Heart left ventricle (tissue), 16 donors: Measurements from ENCODE around the gene DDX54. TPM values are rescaled to one million over a fixed set of nuclear protein-coding genes. Genes with fewer than 3 reads are reported as not detected.

Experiments used
- ATAC-seq, 4 donors: fragments of 200-7000 bp; cut with Tn5 transposase; one replicate each; pipeline ENCODE4 v1.9.1; 2020 to 2022; ENCODE audit warnings: moderate library complexity in 4 of 4, mild to moderate bottlenecking in 3 of 4, moderate number of reproducible peaks in 1 of 4
- DNase-seq, 5 donors: peaks; one replicate each; pipeline ENCODE4 v3.0.0-alpha.2; 2020
- H3K27ac ChIP-seq, 12 donors: fragments of 200-600 bp; sonication (generic) in 4 of 12; one replicate each; pipeline versions ENCODE4 v1.5.0 to v1.8.0; 2016 to 2022; ENCODE audit warnings: mild to moderate bottlenecking in 2 of 12
- H3K27me3 ChIP-seq, 9 donors: fragments of 200-600 bp; sonication (generic) in 2 of 9; one replicate each; pipeline versions ENCODE4 v1.5.1 to v1.8.0; 2016 to 2022; ENCODE audit warnings: mild to moderate bottlenecking in 3 of 9
- H3K36me3 ChIP-seq, 9 donors: fragments of 200-600 bp; sonication (generic) in 2 of 9; one replicate each; pipeline versions ENCODE4 v1.5.0 to v1.8.0; 2018 to 2022; ENCODE audit warnings: mild to moderate bottlenecking in 2 of 9
- H3K4me1 ChIP-seq, 12 donors: fragments of 200-600 bp; sonication (generic) in 4 of 12; one replicate each; pipeline versions ENCODE4 v1.5.0 to v1.8.0; 2016 to 2022; ENCODE audit warnings: mild to moderate bottlenecking in 3 of 12
- H3K4me3 ChIP-seq, 12 donors: fragments of 200-600 bp; sonication (generic) in 4 of 12; one replicate each; pipeline versions ENCODE4 v1.5.0 to v1.8.0; 2017 to 2022; ENCODE audit warnings: mild to moderate bottlenecking in 9 of 12, moderate library complexity in 4 of 12
- H3K9me3 ChIP-seq, 12 donors: fragments of 200-600 bp; sonication (generic) in 4 of 12; one replicate each; pipeline versions ENCODE4 v1.5.0 to v1.8.0; 2016 to 2022; ENCODE audit warnings: mild to moderate bottlenecking in 1 of 12
- CTCF ChIP-seq, 12 donors: fragments of 200-600 bp; sonication (generic) in 4 of 12; IDR thresholded peaks; one replicate each; pipeline versions ENCODE4 v1.5.0 to v1.8.0; 2018 to 2022; ENCODE audit warnings: antibody characterized with exemption in 12 of 12, mild to moderate bottlenecking in 5 of 12
- POLR2A ChIP-seq, 2 donors: fragments of 450-650 bp; IDR thresholded peaks; one replicate each; pipeline ENCODE4 v1.6.1; 2017; ENCODE audit warnings: antibody characterized with exemption in 2 of 2, mild to moderate bottlenecking in 2 of 2, moderate library complexity in 2 of 2
- WGBS, 4 donors: extraction: QIAGEN DNeasy Blood & Tissue Kit in 2 of 4; methylation state at CpG; one replicate each; pipeline versions ENCODE4 v1.1.5 to v1.1.7; 2013 to 2018; 5-methylcytosine and 5-hydroxymethylcytosine counted together
- intact Hi-C, 10 donors: fragments of 100-400 bp; cut with DNase I; formaldehyde crosslinking; loops; one replicate each; pipeline versions ENCODE4 v1.11.1 to v1.14.2; 2022
- polyA plus RNA-seq, 2 donors: library from polyadenylated mRNA; stranded (reverse); fragments of 200-250 nt; gene quantifications; one replicate each; pipeline ENCODE4 v1.2.3, GENCODE V29; 2013
- total RNA-seq, 9 donors: library from RNA; depleted of rRNA in 2 of 9; stranded (reverse); fragments of >200 nt in 2 of 9; fragmentation: NEBNext Ultra II Directional in 3 of 9; extraction: Animal tissue kit (Norgen Biotek cat#: 25700) in 3 of 9; gene quantifications; one replicate each; pipeline versions ENCODE4 v1.1.0 to v1.2.4, GENCODE V29; 2016 to 2023
- donor health status: ischemic (EF 13 %, LVEDD 7.1; RV severe dilation, severe dysfunction).
- donor health status: healthy with polysubstance abuse.
- donor health status: DM: no; HTN: yes; CAD: no.
- donor health status: DM: no; HTN: no; CAD: no.
- donor health status: ischemic (EF 25% LVEDD 6.9; RV normal size, moderate dysfunction).
- donor health status: ischemic (EF 25% LVEDD 5.7; RV mildly dilated, moderate dysfunction).
- donor health status: healthy.
- donor health status: DM: yes; HTN: yes; CAD: no.
- donor health status: ischemic (EF 35%, LVEDD 5.7; RV mildly dilated, moderate dysfunction).
- donor health status: nonischemic (EF 11% LVEDD 7.7; RV severe dilation, severe dysfunction).
- donor health status: DM: yes; HTN: yes; CAD: no.
- donor health status: PGD.
- donor health status: ischemic (EF 29% LVEDD 5.4; RV normal size, mild dysfunction).
- donor health status: nonischemic (EF 23%, LVEDD 6.1; RV moderate dilation, normal function).

The DDX54 gene
- total and polyA plus RNA-seq, 11 donors, result 23.4 to 60.2 (median 38.2) TPM

GRCh38 chr12:113184098-113184899, 979 bp downstream of the DDX54 start:
- Histone ChIP-seq H3K4me3 (peak overlapping the region; percentile 73 to 100 (median 96)), H3K4me1 (peaks cover 0 to 33% (median 21%) of the 10 kb centered on the region in 12 donors), H3K9me3 (no peaks in the 10 kb centered on the region), H3K27ac (peak overlapping the region in 11 of 12 donors; percentile 86 to 98 (median 95)), H3K27me3 (no peaks in the 10 kb centered on the region), H3K36me3 (peaks cover 0 to 28% (median 25%) of the 10 kb centered on the region in 9 donors)
- intact Hi-C loops, result no loop called here
- TF ChIP-seq CTCF (IDR thresholded peaks at IDR 0.05) (no peak), POLR2A (IDR thresholded peaks at IDR 0.05) (no peak)
- DNase-seq (peak in 2 of 5 donors; percentile 70 to 75), ATAC-seq (peak; percentile 27 to 67 (median 56))
- 35 to 40% (median 35%) methylated on average over 26 of the region's 26 CpGs for WGBS, 4 donors

GRCh38 chr12:113183030-113183589, 2.2 kb downstream of the DDX54 start:
- ATAC-seq, result no peak
- Histone ChIP-seq H3K27me3 (no peaks in the 10 kb centered on the region), H3K9me3 (no peaks in the 10 kb centered on the region), H3K36me3 (peaks cover 0 to 33% (median 30%) of the 10 kb centered on the region in 9 donors), H3K4me1 (peaks cover 0 to 33% (median 21%) of the 10 kb centered on the region in 12 donors), H3K27ac (no peak overlapping the region), H3K4me3 (no peak overlapping the region)
- intact Hi-C loops, result no loop called here
- WGBS, 4 donors, result 95 to 98% (median 97%) methylated on average over 11 of the region's 11 CpGs
- no peak for TF ChIP-seq POLR2A (IDR thresholded peaks at IDR 0.05)
- TF ChIP-seq CTCF (IDR thresholded peaks at IDR 0.05), result no peak
- no peak for DNase-seq

- peaks cover 0 to 45% (median 41%) of the 10 kb centered on the region in 9 donors for H3K36me3 ChIP-seq
- peaks cover 0 to 8% (median 0%) of the 10 kb centered on the region in 12 donors for H3K9me3 ChIP-seq
- no peak overlapping the region for H3K27ac ChIP-seq
- H3K4me3 ChIP-seq, result no peak overlapping the region
- no peak for DNase-seq
- peaks cover 0 to 26% (median 19%) of the 10 kb centered on the region in 12 donors for H3K4me1 ChIP-seq
- intact Hi-C loops, result no loop called here
- no peaks in the 10 kb centered on the region for H3K27me3 ChIP-seq
- no peak for ATAC-seq
- 86 to 97% (median 91%) methylated on average over 3 of the region's 3 CpGs for WGBS, 4 donors
- TF ChIP-seq CTCF (IDR thresholded peaks at IDR 0.05), result no peak
- no peak for TF ChIP-seq POLR2A (IDR thresholded peaks at IDR 0.05)
Observed at GRCh38 chr12:113181975-113182374, 3.3 kb downstream of the DDX54 start.

GRCh38 chr12:113180333-113180732, 4.9 kb downstream of the DDX54 start:
- Histone ChIP-seq H3K27ac (no peak overlapping the region), H3K36me3 (peaks cover 0 to 61% (median 56%) of the 10 kb centered on the region in 9 donors), H3K4me1 (peaks cover 0 to 13% (median 9%) of the 10 kb centered on the region in 12 donors), H3K4me3 (no peak overlapping the region), H3K27me3 (no peaks in the 10 kb centered on the region), H3K9me3 (peaks cover 0 to 9% (median 0%) of the 10 kb centered on the region in 12 donors)
- intact Hi-C loops, result no loop called here
- 67 to 82% (median 78%) methylated on average over 4 of the region's 4 CpGs for WGBS, 4 donors
- no peak for DNase-seq
- TF ChIP-seq POLR2A (IDR thresholded peaks at IDR 0.05) (no peak), CTCF (IDR thresholded peaks at IDR 0.05) (no peak)
- ATAC-seq, result no peak
